ENCODE data around the gene APBB2. TPM values are rescaled to one million over a fixed set of nuclear protein-coding genes. Genes with fewer than 3 reads are reported as not detected.
"Not testable (repeated sequence)": the region's sequence is repeated elsewhere in the genome, so short reads cannot be mapped to it uniquely, and the experiment has no call there.

APBB2 gene
- total RNA-seq, 1 experiment from 2014 or later = 14.4 TPM

- DNase-seq (ENCODE audit: low spot score) = no peak
These were observed 56.1 kb downstream of the APBB2 start for GRCh38 chr4:41158274-41158673.

GRCh38 chr4:41157009-41157408, 57.3 kb downstream of the APBB2 start:
- no peak for DNase-seq (ENCODE audit: low spot score)

DNA sequence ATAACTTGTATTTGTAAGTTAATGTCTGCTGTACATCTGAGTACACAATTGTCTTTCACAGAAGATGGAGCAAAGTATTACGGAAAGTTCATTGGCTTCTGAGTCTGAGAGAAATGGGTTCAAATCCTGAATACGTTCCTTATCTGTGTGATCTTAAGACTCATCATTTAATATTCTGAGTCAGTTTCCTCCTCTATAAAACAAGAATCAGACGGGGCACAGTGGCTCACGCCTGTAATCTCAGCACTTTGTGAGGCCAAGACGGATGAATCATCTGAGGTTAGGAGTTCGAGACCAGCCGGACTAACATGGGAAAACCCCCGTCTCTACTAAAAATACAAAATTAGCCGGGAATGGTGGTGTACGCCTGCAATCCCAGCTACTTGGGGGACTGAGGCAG, 57.8 kb downstream of the APBB2 start:
- no peak for DNase-seq (ENCODE audit: low spot score)

- DNase-seq (ENCODE audit: low spot score) = no peak
These were observed 59.0 kb downstream of the APBB2 start for GRCh38 chr4:41155194-41155830.

GRCh38 chr4:41154814-41155177, 59.5 kb downstream of the APBB2 start:
- no peak for DNase-seq (ENCODE audit: low spot score)

- no peak for DNase-seq (ENCODE audit: low spot score)
These were observed 60.1 kb downstream of the APBB2 start for GRCh38 chr4:41154010-41154813.

DNA sequence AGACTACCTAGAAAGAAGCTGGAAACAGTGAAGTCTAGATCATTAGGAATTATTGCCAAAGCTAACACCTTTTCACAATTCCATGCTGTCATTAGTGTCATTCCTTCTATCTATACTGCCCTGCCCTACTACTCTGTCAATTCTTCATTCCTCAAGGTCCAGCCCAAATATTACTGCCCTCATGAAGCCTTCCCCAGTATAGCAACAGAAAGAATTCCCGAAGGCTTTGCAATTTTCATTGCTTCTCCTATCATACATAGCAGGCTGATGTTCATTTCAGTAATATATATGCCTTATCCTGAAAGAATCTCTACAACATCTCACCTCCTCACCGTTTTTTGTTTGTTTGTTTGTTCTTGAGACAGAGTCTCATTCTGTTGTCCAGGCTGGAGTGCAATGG, 63.9 kb downstream of the APBB2 start:
- DNase-seq (ENCODE audit: low spot score) = no peak

- DNase-seq (ENCODE audit: low spot score) = not testable (repeated sequence)
These were observed 64.8 kb downstream of the APBB2 start for GRCh38 chr4:41149568-41149967.

DNA sequence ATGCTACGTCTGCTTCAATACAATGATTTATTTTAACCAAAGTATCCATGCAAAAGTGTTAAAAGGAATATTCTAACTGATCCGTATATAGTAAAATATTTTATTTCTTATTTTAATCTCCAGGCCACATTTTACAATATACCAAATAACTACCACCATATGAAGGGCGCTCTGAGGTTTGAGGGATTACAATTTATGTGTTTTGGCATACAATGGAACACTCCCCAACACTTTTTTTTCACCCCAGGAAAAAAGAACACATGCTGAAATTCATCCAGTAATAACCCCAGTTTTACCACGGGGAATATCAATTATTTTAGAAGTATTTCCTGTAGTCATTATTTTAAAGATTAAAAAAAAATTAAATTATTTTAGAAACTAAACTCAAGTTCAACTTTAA, 65.4 kb downstream of the APBB2 start:
- DNase-seq (ENCODE audit: low spot score) = no peak

DNA sequence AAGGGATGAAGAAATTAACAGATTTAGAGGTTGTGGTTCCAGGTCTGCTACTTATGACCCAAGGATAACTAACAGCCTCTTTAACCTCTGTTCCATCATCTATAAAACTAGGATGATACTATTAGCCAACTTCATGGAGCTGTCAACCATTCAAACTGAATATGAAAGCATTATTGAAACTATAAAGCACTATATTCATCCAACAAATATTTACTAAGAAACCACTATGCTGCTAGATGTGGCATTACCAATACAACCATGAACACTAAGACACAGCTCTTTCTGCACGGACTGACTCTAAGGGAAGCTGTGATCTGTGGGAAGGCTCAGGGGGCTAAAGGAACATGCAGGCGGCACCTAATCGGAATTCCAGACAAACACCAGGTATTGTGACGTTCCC, 66.0 kb downstream of the APBB2 start:
- no peak for DNase-seq (ENCODE audit: low spot score)

GRCh38 chr4:41147570-41147969, 66.8 kb downstream of the APBB2 start:
- DNase-seq (ENCODE audit: low spot score) = not testable (repeated sequence)

GRCh38 chr4:41146716-41147506, 67.4 kb downstream of the APBB2 start:
- no peak for DNase-seq (ENCODE audit: low spot score)

GRCh38 chr4:41146196-41146595, 68.1 kb downstream of the APBB2 start:
- DNase-seq (ENCODE audit: low spot score) = no peak

- no peak for DNase-seq (ENCODE audit: low spot score)
These were observed 68.7 kb downstream of the APBB2 start for GRCh38 chr4:41145571-41146078.

DNA sequence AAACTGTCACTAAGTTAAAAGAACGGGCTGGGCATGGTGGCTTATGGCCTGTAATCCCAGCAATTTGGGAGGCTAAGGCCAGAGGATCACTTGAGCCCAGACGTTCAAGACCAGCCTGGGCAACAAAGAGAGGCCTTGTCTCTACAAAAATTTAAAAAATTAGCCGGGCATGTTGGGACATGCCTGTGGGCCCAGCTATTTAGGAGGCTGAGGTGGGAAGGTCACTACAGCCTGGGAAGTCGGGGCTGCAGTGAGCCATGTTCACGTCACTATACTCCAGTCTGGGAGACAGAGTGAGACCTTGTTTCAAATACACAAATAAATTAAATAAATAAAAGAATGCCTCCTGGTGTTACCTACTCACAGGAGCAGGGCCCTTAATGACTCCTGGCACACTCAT, 69.5 kb downstream of the APBB2 start:
- DNase-seq (ENCODE audit: low spot score) = no peak

DNA sequence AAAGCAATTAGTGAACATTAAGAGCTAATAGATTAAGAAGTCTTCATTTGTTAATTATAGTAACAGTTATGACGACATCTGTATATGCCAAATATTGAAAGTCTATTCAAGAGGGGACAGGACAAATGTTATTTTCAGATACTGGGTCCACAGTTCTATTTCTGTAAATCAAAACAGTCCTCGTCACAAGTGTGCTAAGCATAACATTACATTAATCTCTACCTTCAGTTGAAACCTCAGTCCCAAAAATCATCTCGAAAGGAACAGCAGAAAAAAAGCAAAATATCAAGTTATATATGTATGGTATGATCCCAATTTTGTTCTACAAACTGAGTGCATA, 70.3 kb downstream of the APBB2 start:
- DNase-seq (ENCODE audit: low spot score) = no peak

GRCh38 chr4:41143311-41144039, 70.9 kb downstream of the APBB2 start:
- DNase-seq (ENCODE audit: low spot score) = peak; percentile 34

DNA sequence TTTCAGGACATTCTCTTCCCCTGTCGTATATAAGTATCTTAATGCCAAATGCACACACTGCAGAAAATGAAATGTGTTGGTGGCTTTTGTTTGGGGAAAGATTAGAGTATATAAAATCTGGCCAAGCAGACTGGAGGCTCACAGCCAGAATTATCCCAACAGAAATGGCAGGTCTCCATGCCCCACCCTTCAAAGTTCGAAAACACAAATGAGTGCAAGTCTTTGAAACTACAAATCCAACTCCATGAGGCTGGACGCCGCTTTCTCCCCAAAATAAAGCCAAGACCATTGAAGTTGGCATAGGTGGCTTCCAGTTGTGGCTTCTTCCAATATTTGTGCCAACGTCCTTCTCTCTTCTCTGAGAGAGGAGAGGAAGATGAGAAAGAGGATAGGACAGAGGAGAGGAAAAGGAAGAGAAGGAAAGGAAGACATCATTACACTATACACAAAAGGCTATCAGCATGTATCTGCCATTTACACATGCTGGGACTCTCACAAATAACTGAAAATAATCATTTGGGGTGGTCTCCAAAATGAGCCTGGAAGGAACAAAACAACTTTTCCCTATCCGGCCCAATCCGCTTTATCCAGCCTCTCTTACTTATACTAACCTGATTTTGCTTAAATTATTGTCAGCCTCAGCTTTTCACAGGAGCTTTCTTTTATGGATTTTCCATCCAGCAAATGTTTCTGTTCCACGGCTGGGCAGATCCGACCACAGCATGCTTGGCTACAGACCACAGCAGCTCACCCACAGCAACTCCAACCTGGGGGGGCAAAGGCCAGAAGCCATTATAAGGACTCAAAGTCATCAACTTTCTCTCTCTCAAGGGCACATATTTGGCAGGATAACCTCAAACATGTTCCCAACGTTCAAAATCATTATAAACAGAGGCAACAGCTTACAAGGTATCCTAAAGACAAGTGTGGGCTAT, 71.7 kb downstream of the APBB2 start:
- no peak for DNase-seq (ENCODE audit: low spot score)

DNA sequence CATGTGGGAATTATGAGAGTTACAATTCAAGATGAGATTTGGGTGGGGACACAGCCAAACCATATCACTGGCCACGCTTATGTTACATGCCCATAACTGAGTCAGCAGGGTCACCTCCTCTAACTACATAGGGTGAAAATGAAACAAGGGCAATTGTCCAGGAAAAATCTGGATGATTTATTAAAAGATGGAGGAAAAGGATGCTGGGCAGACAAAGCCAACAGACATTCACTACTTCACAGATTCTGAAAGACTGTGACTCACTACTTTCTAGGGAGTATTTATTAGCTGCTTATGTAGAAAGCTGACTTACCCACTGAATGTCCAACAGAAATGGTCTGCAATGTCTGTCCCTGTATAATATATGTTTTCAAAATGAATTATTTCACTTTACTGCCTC, 72.4 kb downstream of the APBB2 start:
- DNase-seq (ENCODE audit: low spot score) = no peak

- no peak for DNase-seq (ENCODE audit: low spot score)
These were observed 73.9 kb downstream of the APBB2 start for GRCh38 chr4:41140410-41140809.

- no peak for DNase-seq (ENCODE audit: low spot score)
These were observed 76.5 kb downstream of the APBB2 start for GRCh38 chr4:41137879-41138278.

Data from HT-29 (cell line).